Measurements from ENCODE around the gene USP33.

GRCh38 chr1:77756052-77756754, 3.4 kb downstream of the USP33 start:
- TF ChIP-seq SUZ12 (IDR thresholded peaks at IDR 0.05; ENCODE audit: extremely low read depth, insufficient read depth, insufficient read length) (no peak), YY1 (IDR thresholded peaks at IDR 0.05; ENCODE audit: insufficient read depth, insufficient read length) (no peak)
